CD14-positive monocyte (primary cell): ENCODE measurements around the gene SOX5. TPM values are rescaled to one million over a fixed set of nuclear protein-coding genes. Genes with fewer than 3 reads are reported as not detected.

Experiments used
- DNase-seq, 3 donors: peaks; one replicate each; pipeline ENCODE4 v3.0.0-alpha.2; 2011 to 2022
- H2AFZ ChIP-seq: 2 replicates; pipeline ENCODE4 v1.6.0; 2012; ENCODE audit warnings: mild to moderate bottlenecking, low read depth, low read length, inconsistent platforms; ENCODE audit not compliant: insufficient read depth, poor library complexity, severe bottlenecking
- H3K27ac ChIP-seq, 2 donors: 1 replicate in 1 of 2; 2 replicates in 1 of 2; pipeline ENCODE4 v1.5.1; 2012 to 2013; ENCODE audit warnings: low read length in 2 of 2, control low read depth in 1 of 2, inconsistent platforms in 1 of 2, low read depth in 1 of 2, mild to moderate bottlenecking in 1 of 2
- H3K27me3 ChIP-seq, 2 donors: one replicate each; pipeline versions ENCODE4 v1.6.0 to v1.6.1; 2011 to 2013; ENCODE audit warnings: low read length in 2 of 2; ENCODE audit not compliant: control insufficient read depth in 2 of 2, insufficient read depth in 2 of 2
- H3K36me3 ChIP-seq, 2 donors: replicated peaks in 1 of 2; 1 replicate in 1 of 2; 2 replicates in 1 of 2; pipeline versions ENCODE4 v1.5.1 to v1.6.1; 2012 to 2013; ENCODE audit warnings: low read length in 2 of 2, control low read depth in 1 of 2, inconsistent platforms in 1 of 2, mild to moderate bottlenecking in 1 of 2; ENCODE audit not compliant: insufficient read depth in 2 of 2, control insufficient read depth in 1 of 2
- H3K4me1 ChIP-seq, 2 donors: 1 replicate in 1 of 2; 2 replicates in 1 of 2; pipeline versions ENCODE4 v1.5.1 to v1.6.1; 2012 to 2013; ENCODE audit warnings: low read length in 2 of 2, control low read depth in 1 of 2, inconsistent platforms in 1 of 2, mild to moderate bottlenecking in 1 of 2, moderate library complexity in 1 of 2; ENCODE audit not compliant: insufficient read depth in 2 of 2, control insufficient read depth in 1 of 2
- H3K4me2 ChIP-seq: replicated peaks from 2 replicates; pipeline ENCODE3; 2012; ENCODE audit warnings: low read length, moderate library complexity, mild to moderate bottlenecking; ENCODE audit not compliant: poor library complexity, severe bottlenecking; ENCODE audit errors: extremely low read depth
- H3K4me3 ChIP-seq, 3 experiments: fragments of 200-600 bp in 1 of 3; sonication (generic) in 1 of 3; replicated peaks in 1 of 3; 1 replicate in 2 of 3; 2 replicates in 1 of 3; pipeline ENCODE4 v1.5.1; 2011 to 2013; ENCODE audit warnings: low read length in 3 of 3, mild to moderate bottlenecking in 3 of 3, control low read depth in 2 of 3, low read depth in 2 of 3, inconsistent platforms in 1 of 3, moderate library complexity in 1 of 3
- H3K79me2 ChIP-seq: 2 replicates; pipeline ENCODE4 v1.6.0; 2012; ENCODE audit warnings: mild to moderate bottlenecking, control low read depth, inconsistent platforms, low read length, moderate library complexity; ENCODE audit not compliant: insufficient read depth
- H3K9ac ChIP-seq: 2 replicates; pipeline ENCODE4 v1.6.0; 2017; ENCODE audit warnings: low read length, mild to moderate bottlenecking; ENCODE audit not compliant: insufficient read depth, poor library complexity, severe bottlenecking
- H3K9me3 ChIP-seq, 2 donors: replicated peaks in 1 of 2; 1 replicate in 1 of 2; 2 replicates in 1 of 2; pipeline versions ENCODE4 v1.5.1 to v1.6.1; 2012 to 2013; ENCODE audit warnings: low read length in 2 of 2, control low read depth in 1 of 2; ENCODE audit not compliant: control insufficient read depth in 1 of 2, insufficient read depth in 1 of 2
- H4K20me1 ChIP-seq: 2 replicates; pipeline ENCODE4 v1.6.0; 2012; ENCODE audit warnings: mild to moderate bottlenecking, low read length, control low read depth, moderate library complexity; ENCODE audit not compliant: insufficient read depth
- H3K27ac Mint-ChIP-seq, 7 donors: one replicate each; pipeline ENCODE4 v1.8.0; 2020; ENCODE audit warnings: mild to moderate bottlenecking in 7 of 7, mixed read lengths in 7 of 7, moderate library complexity in 6 of 7, inconsistent platforms in 2 of 7
- H3K27me3 Mint-ChIP-seq, 3 donors: one replicate each; pipeline ENCODE4 v1.8.0; 2021 to 2022; ENCODE audit warnings: low read depth in 3 of 3, mild to moderate bottlenecking in 3 of 3, mixed read lengths in 3 of 3, moderate library complexity in 3 of 3, inconsistent platforms in 1 of 3
- H3K36me3 Mint-ChIP-seq, 2 donors: one replicate each; pipeline ENCODE4 v1.8.0; 2020; ENCODE audit warnings: mixed read lengths in 2 of 2, inconsistent platforms in 1 of 2, mild to moderate bottlenecking in 1 of 2
- H3K4me1 Mint-ChIP-seq: one replicate; pipeline ENCODE4 v1.8.0; 2020; ENCODE audit warnings: mild to moderate bottlenecking, mixed read lengths
- H3K4me3 Mint-ChIP-seq, 2 donors: one replicate each; pipeline ENCODE4 v1.8.0; 2020; ENCODE audit warnings: mild to moderate bottlenecking in 2 of 2, mixed read lengths in 2 of 2, moderate library complexity in 1 of 2
- H3K9me3 Mint-ChIP-seq, 7 donors: one replicate each; pipeline ENCODE4 v1.8.0; 2020 to 2022; ENCODE audit warnings: mixed read lengths in 7 of 7, mild to moderate bottlenecking in 6 of 7, moderate library complexity in 6 of 7, inconsistent platforms in 2 of 7
- WGBS: methylation state at CpG from one replicate; pipeline ENCODE4 v1.1.5; 2013; ENCODE audit warnings: missing lambda C conversion rate; ENCODE audit not compliant: insufficient coverage; 5-methylcytosine and 5-hydroxymethylcytosine counted together
- intact Hi-C, 2 donors: fragments of 100-400 bp; cut with micrococcal nuclease; formaldehyde crosslinking; loops; one replicate each; pipeline versions ENCODE4 v1.15.0 to v1.15.1; 2023
- polyA plus RNA-seq, 3 donors: library from polyadenylated mRNA; depleted of rRNA in 1 of 3; unstranded in 2 of 3; stranded (reverse) in 1 of 3; fragments of 300-500 nt in 2 of 3; fragments of >200 nt in 1 of 3; fragmentation: Illumina TruSeq in 2 of 3; gene quantifications; 1 replicate in 2 of 3; 2 replicates in 1 of 3; pipeline ENCODE4 v1.2.3, GENCODE V29; 2012 to 2021
- TF ChIP-seq, protein P1 (sequence below): fragments of 200-600 bp; IDR thresholded peaks from one replicate; pipeline ENCODE4 v1.8.0; 2022; ENCODE audit warnings: antibody characterized with exemption, mild to moderate bottlenecking

Gene SOX5
- polyA plus RNA-seq, 3 donors, result not detected

DNA sequence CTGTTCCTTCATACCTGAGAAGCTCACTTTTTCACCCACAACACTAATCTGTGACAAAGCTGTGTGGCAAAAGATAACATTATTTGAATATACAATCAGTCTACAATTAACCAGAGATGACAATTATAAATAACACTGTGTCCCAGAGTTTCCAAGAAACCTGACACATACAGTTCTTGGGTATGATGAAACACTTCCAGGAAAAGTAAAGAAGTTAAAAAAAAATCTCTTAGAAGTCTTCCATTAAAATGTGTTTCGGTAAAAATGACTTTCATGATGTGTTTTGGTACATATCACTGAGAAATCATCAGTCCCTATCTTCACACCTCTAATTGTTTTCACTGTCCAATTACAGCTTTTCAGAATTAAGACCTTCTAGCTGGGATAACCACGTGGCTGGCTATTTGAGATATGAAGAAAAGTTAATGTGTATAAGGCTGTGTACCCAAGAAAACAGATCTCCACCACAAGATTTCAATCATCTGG, 390.2 kb downstream of the SOX5 start:
- no peak overlapping the region for H2AFZ ChIP-seq
- H3K9me3 ChIP-seq, result peaks cover 4% of the 10 kb centered on the region in 2 donors
- Mint-ChIP-seq H3K4me1 (no peaks in the 10 kb centered on the region), H3K4me3 (no peak overlapping the region), H3K9me3 (peaks cover 2 to 17% (median 8%) of the 10 kb centered on the region in 7 donors), H3K27me3 (no peaks in the 10 kb centered on the region), H3K27ac (no peak overlapping the region), H3K36me3 (no peaks in the 10 kb centered on the region)
- H3K4me1 ChIP-seq, result no peaks in the 10 kb centered on the region
- no CpG with 5 or more reads among the region's 2 CpGs for WGBS
- H3K27me3 ChIP-seq, result no peaks in the 10 kb centered on the region
- intact Hi-C loops, result no loop called here
- TF ChIP-seq, protein P1, sequence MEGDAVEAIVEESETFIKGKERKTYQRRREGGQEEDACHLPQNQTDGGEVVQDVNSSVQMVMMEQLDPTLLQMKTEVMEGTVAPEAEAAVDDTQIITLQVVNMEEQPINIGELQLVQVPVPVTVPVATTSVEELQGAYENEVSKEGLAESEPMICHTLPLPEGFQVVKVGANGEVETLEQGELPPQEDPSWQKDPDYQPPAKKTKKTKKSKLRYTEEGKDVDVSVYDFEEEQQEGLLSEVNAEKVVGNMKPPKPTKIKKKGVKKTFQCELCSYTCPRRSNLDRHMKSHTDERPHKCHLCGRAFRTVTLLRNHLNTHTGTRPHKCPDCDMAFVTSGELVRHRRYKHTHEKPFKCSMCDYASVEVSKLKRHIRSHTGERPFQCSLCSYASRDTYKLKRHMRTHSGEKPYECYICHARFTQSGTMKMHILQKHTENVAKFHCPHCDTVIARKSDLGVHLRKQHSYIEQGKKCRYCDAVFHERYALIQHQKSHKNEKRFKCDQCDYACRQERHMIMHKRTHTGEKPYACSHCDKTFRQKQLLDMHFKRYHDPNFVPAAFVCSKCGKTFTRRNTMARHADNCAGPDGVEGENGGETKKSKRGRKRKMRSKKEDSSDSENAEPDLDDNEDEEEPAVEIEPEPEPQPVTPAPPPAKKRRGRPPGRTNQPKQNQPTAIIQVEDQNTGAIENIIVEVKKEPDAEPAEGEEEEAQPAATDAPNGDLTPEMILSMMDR, result no peak
- H4K20me1 ChIP-seq, result no peaks in the 10 kb centered on the region
- H3K79me2 ChIP-seq, result no peaks in the 10 kb centered on the region
- H3K9ac ChIP-seq, result no peak overlapping the region
- no peaks in the 10 kb centered on the region for H3K36me3 ChIP-seq
- no peak overlapping the region for H3K4me2 ChIP-seq
- no peak overlapping the region for H3K4me3 ChIP-seq
- no peak overlapping the region for H3K27ac ChIP-seq
- no peak for DNase-seq

DNA sequence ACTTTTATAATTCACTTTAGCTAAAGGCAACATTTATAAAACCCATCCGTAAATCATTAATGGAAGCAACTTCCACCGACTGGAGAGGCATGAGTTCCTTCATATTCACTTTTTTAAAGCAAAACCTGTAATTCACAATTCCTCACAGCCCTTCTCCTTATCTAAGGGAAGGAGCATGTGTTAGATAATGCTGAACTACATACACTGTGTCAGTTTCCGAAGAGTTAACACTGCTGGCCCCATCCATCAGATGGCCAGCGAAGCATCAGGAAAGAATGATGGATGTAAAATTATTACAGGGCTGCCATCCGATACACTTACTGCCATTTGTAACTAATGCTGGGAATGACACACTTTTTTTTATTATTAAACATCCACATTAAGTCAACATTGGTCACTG, 392.8 kb downstream of the SOX5 start:
- Histone ChIP-seq H3K36me3 (no peaks in the 10 kb centered on the region), H3K9ac (no peak overlapping the region), H2AFZ (no peak overlapping the region), H3K9me3 (peaks cover 4% of the 10 kb centered on the region in 2 donors), H3K4me3 (no peak overlapping the region), H3K4me2 (no peak overlapping the region), H3K27ac (no peak overlapping the region), H3K27me3 (no peaks in the 10 kb centered on the region), H4K20me1 (no peaks in the 10 kb centered on the region), H3K79me2 (no peaks in the 10 kb centered on the region), H3K4me1 (no peaks in the 10 kb centered on the region)
- no peaks in the 10 kb centered on the region for H3K36me3 Mint-ChIP-seq
- no peak overlapping the region for H3K27ac Mint-ChIP-seq
- peaks cover 2 to 17% (median 8%) of the 10 kb centered on the region in 7 donors for H3K9me3 Mint-ChIP-seq
- WGBS, result no CpG with 5 or more reads among the region's 5 CpGs
- intact Hi-C loops, result no loop called here
- no peaks in the 10 kb centered on the region for H3K4me1 Mint-ChIP-seq
- TF ChIP-seq, protein P1, result no peak
- H3K4me3 Mint-ChIP-seq, result no peak overlapping the region
- no peak for DNase-seq
- peaks cover 0 to 2% (median 0%) of the 10 kb centered on the region in 3 donors for H3K27me3 Mint-ChIP-seq
